ENCODE data around the gene SOX8. TPM values are rescaled to one million over a fixed set of nuclear protein-coding genes. Genes with fewer than 3 reads are reported as not detected.

SOX8 gene
- total and polyA plus RNA-seq, 2 donors (not counting 1 experiment from before 2014, with no cell fraction given): 0.03 TPM; not detected in 1

- H3K4me2 ChIP-seq (ENCODE audit: extremely low read depth, insufficient read depth, low read length): no peak overlapping the region
- no peaks in the 10 kb centered on the region for H3K9me3 ChIP-seq (ENCODE audit: control insufficient read depth, insufficient read depth, low read depth, low read length)
- no peaks in the 10 kb centered on the region for H3K27me3 ChIP-seq (ENCODE audit: control insufficient read depth, insufficient read depth, low read length)
- no peaks in the 10 kb centered on the region for H3K79me2 ChIP-seq (ENCODE audit: control insufficient read depth, insufficient read depth, low read length)
- no peak for DNase-seq (ENCODE audit: low read depth in 2 of 2)
- no peak overlapping the region for H3K9ac ChIP-seq (ENCODE audit: insufficient read depth, low read length)
- no peak for TF ChIP-seq EZH2 (IDR thresholded peaks at IDR 0.05; ENCODE audit: low read length, missing control alignments)
- no peak for TF ChIP-seq CTCF (conservative IDR thresholded peaks at IDR 0.05 in 1 of 2, IDR thresholded peaks at IDR 0.05 in 1 of 2; ENCODE audit: low read depth in 1 of 2, low read length in 2 of 2)
- H3K36me3 ChIP-seq (ENCODE audit: control insufficient read depth, insufficient read depth, low read length): no peaks in the 10 kb centered on the region
- no peak overlapping the region for H3K4me3 ChIP-seq (replicated peaks in 1 of 4; ENCODE audit: control extremely low read depth in 1 of 4, insufficient read depth in 1 of 4, low read depth in 3 of 4, low read length in 4 of 4)
- H4K20me1 ChIP-seq (ENCODE audit: control insufficient read depth, extremely low read depth, insufficient read depth, low read length): no peaks in the 10 kb centered on the region
- H2AFZ ChIP-seq (ENCODE audit: low read length): no peak overlapping the region
- no peaks in the 10 kb centered on the region for H3K4me1 ChIP-seq (ENCODE audit: control insufficient read depth, extremely low read depth, insufficient read depth, low read length)
- H3K27ac ChIP-seq (ENCODE audit: insufficient read depth, low read length): no peak overlapping the region
Observed at GRCh38 chr16:937723-938122, 43.8 kb upstream of the SOX8 start.

GRCh38 chr16:938136-938535 lies 43.4 kb upstream of the SOX8 start:
- Histone ChIP-seq H3K9me3 (ENCODE audit: control insufficient read depth, insufficient read depth, low read depth, low read length) (no peaks in the 10 kb centered on the region), H3K27ac (ENCODE audit: insufficient read depth, low read length) (no peak overlapping the region), H3K4me2 (ENCODE audit: extremely low read depth, insufficient read depth, low read length) (no peak overlapping the region), H3K27me3 (ENCODE audit: control insufficient read depth, insufficient read depth, low read length) (no peaks in the 10 kb centered on the region), H3K4me3 (replicated peaks in 1 of 4; ENCODE audit: control extremely low read depth in 1 of 4, insufficient read depth in 1 of 4, low read depth in 3 of 4, low read length in 4 of 4) (no peak overlapping the region), H3K4me1 (ENCODE audit: control insufficient read depth, extremely low read depth, insufficient read depth, low read length) (no peaks in the 10 kb centered on the region), H2AFZ (ENCODE audit: low read length) (no peak overlapping the region), H4K20me1 (ENCODE audit: control insufficient read depth, extremely low read depth, insufficient read depth, low read length) (no peaks in the 10 kb centered on the region), H3K79me2 (ENCODE audit: control insufficient read depth, insufficient read depth, low read length) (no peaks in the 10 kb centered on the region), H3K9ac (ENCODE audit: insufficient read depth, low read length) (no peak overlapping the region), H3K36me3 (ENCODE audit: control insufficient read depth, insufficient read depth, low read length) (no peaks in the 10 kb centered on the region)
- TF ChIP-seq CTCF (conservative IDR thresholded peaks at IDR 0.05 in 1 of 2, IDR thresholded peaks at IDR 0.05 in 1 of 2; ENCODE audit: low read depth in 1 of 2, low read length in 2 of 2) (no peak), EZH2 (IDR thresholded peaks at IDR 0.05; ENCODE audit: low read length, missing control alignments) (no peak)
- DNase-seq (ENCODE audit: low read depth in 2 of 2): no peak

- H3K9ac ChIP-seq (ENCODE audit: insufficient read depth, low read length): no peak overlapping the region
- no peaks in the 10 kb centered on the region for H4K20me1 ChIP-seq (ENCODE audit: control insufficient read depth, extremely low read depth, insufficient read depth, low read length)
- no peaks in the 10 kb centered on the region for H3K36me3 ChIP-seq (ENCODE audit: control insufficient read depth, insufficient read depth, low read length)
- no peaks in the 10 kb centered on the region for H3K4me1 ChIP-seq (ENCODE audit: control insufficient read depth, extremely low read depth, insufficient read depth, low read length)
- no peak overlapping the region for H3K4me3 ChIP-seq (replicated peaks in 1 of 4; ENCODE audit: control extremely low read depth in 1 of 4, insufficient read depth in 1 of 4, low read depth in 3 of 4, low read length in 4 of 4)
- TF ChIP-seq CTCF (conservative IDR thresholded peaks at IDR 0.05 in 1 of 2, IDR thresholded peaks at IDR 0.05 in 1 of 2; ENCODE audit: low read depth in 1 of 2, low read length in 2 of 2) (no peak), EZH2 (IDR thresholded peaks at IDR 0.05; ENCODE audit: low read length, missing control alignments) (no peak)
- H3K79me2 ChIP-seq (ENCODE audit: control insufficient read depth, insufficient read depth, low read length): no peaks in the 10 kb centered on the region
- H3K9me3 ChIP-seq (ENCODE audit: control insufficient read depth, insufficient read depth, low read depth, low read length): no peaks in the 10 kb centered on the region
- no peaks in the 10 kb centered on the region for H3K27me3 ChIP-seq (ENCODE audit: control insufficient read depth, insufficient read depth, low read length)
- H3K27ac ChIP-seq (ENCODE audit: insufficient read depth, low read length): no peak overlapping the region
- DNase-seq (ENCODE audit: low read depth in 2 of 2): no peak
- H2AFZ ChIP-seq (ENCODE audit: low read length): no peak overlapping the region
- no peak overlapping the region for H3K4me2 ChIP-seq (ENCODE audit: extremely low read depth, insufficient read depth, low read length)
Observed at GRCh38 chr16:938752-939151, 42.8 kb upstream of the SOX8 start.

Data from fibroblast of lung (primary cell).